AG04450 (cell line): Measurements from ENCODE around the gene PTH1R. TPM values are rescaled to one million over a fixed set of nuclear protein-coding genes. Genes with fewer than 3 reads are reported as not detected.

ENCODE experiments used
- CTCF ChIA-PET: fragments of 300-600, 350-600 bp; formaldehyde crosslinking; extraction: SDS; loops from one replicate; lab custom pipeline; 2022; ENCODE audit warnings: antibody characterized with exemption, inconsistent platforms; lab: Charles Lee
- POLR2A ChIA-PET: fragments of 350-600 bp; formaldehyde crosslinking; extraction: SDS; loops from one replicate; lab custom pipeline; 2021; ENCODE audit warnings: antibody characterized with exemption, inconsistent platforms; lab: Yijun Ruan, JAX
- DNase-seq: peaks from one replicate; pipeline ENCODE4 v3.0.0-alpha.2; 2011; ENCODE audit warnings: low read depth, low spot score
- H3K27ac ChIP-seq: one replicate; pipeline ENCODE4 v1.5.1; 2012; ENCODE audit warnings: low read depth, low read length, control low read depth
- H3K27me3 ChIP-seq: one replicate; pipeline ENCODE4 v1.6.0; 2012; ENCODE audit warnings: low read length; ENCODE audit not compliant: control insufficient read depth, insufficient read depth
- H3K4me3 ChIP-seq: 2 replicates; pipeline ENCODE4 v1.5.1; 2011; ENCODE audit warnings: mild to moderate bottlenecking, low read depth, low read length, control low read depth
- H3K9me3 ChIP-seq: 2 replicates; pipeline ENCODE4 v1.5.1; 2012; ENCODE audit warnings: low read length; ENCODE audit not compliant: control insufficient read depth, insufficient read depth
- CTCF ChIP-seq: IDR thresholded peaks from 2 replicates; pipeline ENCODE4 v1.5.1; 2011; ENCODE audit warnings: low read depth, low read length, control low read depth, inconsistent platforms
- polyA plus RNA-seq: library from polyadenylated mRNA; depleted of rRNA; stranded (reverse); fragments of >200 nt; gene quantifications from 2 replicates; pipeline ENCODE4 v1.2.3, GENCODE V29; 2011

Gene PTH1R
- polyA plus RNA-seq, 1 experiment: 0.05 TPM

GRCh38 chr3:46883830-46884185 is 6.3 kb downstream of the PTH1R start:
- no peak overlapping the region for H3K27ac ChIP-seq
- H3K9me3 ChIP-seq: no peaks in the 10 kb centered on the region; the same call in 1 of the 2 replicates
- no peak overlapping the region for H3K4me3 ChIP-seq
- ChIA-PET CTCF (no interaction called here), POLR2A (no interaction called here)
- H3K27me3 ChIP-seq: peaks cover 73% of the 10 kb centered on the region
- DNase-seq: no peak
- TF ChIP-seq CTCF: no peak

- CTCF ChIA-PET: interaction anchor here (2.3 kb wide), 1 partner anchor 10 kb away, joined by 9 read pairs; no protein-coding TSS in a partner anchor
- H3K27ac ChIP-seq: no peak overlapping the region
- TF ChIP-seq CTCF: no peak
- H3K27me3 ChIP-seq: peaks cover 79% of the 10 kb centered on the region
- no peak for DNase-seq
- POLR2A ChIA-PET: no interaction called here
- no peak overlapping the region for H3K4me3 ChIP-seq
- no peaks in the 10 kb centered on the region; the same call in 1 of the 2 replicates for H3K9me3 ChIP-seq
These were observed 6.9 kb downstream of the PTH1R start for GRCh38 chr3:46884427-46884826.

DNA sequence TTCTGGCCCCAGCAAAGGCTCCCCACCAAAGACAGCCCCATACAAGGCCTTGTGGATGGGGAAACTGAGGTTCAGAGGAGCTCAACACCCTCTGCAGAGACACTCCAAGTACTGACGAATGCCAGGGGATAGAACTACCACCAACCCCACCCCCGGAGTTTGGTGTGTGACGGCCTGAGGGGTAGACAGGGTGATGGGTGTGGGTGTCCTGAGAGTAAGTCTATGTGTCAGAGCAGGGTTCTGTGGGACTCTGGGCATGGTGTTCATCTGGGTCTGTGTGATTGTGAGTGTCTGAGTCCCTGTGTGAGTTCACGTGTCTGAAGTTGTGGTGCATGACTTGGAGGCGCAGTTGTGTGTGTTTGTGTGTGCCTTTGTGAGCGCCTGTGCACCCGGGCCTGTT is 7.4 kb downstream of the PTH1R start:
- no peak for DNase-seq
- peaks cover 81% of the 10 kb centered on the region for H3K27me3 ChIP-seq
- no peak for TF ChIP-seq CTCF
- no peaks in the 10 kb centered on the region; the same call in 1 of the 2 replicates for H3K9me3 ChIP-seq
- H3K4me3 ChIP-seq: no peak overlapping the region
- CTCF ChIA-PET: interaction anchor here (2.3 kb wide), 1 partner anchor 10 kb away, joined by 9 read pairs; no protein-coding TSS in a partner anchor
- POLR2A ChIA-PET: no interaction called here
- no peak overlapping the region for H3K27ac ChIP-seq

DNA sequence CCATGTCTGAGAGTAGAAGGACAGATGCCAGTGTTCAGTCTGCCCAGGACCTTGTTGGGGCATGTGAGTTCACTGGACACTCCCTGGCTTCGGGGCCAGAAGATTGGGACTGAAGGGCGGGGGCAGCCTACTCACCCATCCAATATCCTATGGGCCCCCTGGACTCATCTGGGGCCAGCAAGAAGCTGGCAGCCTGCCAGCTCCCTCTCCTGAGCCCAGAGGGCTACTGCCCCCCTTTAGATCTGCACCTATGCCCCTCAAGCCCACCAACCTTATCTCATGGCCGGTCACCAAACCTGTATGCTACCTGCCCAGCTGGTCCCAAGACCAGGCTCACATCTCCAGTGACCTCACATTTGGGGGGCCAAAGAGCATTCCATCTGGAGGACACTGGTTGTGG is 8.1 kb downstream of the PTH1R start:
- no peaks in the 10 kb centered on the region; the same call in 1 of the 2 replicates for H3K9me3 ChIP-seq
- DNase-seq: no peak
- ChIA-PET POLR2A (no interaction called here), CTCF (interaction anchor here (1.1 to 2.3 kb wide), 2 partner anchors 9 to 19 kb away, joined by 6 to 9 read pairs; no protein-coding TSS in a partner anchor)
- no peak for TF ChIP-seq CTCF
- no peak overlapping the region for H3K4me3 ChIP-seq
- no peak overlapping the region for H3K27ac ChIP-seq
- peaks cover 87% of the 10 kb centered on the region for H3K27me3 ChIP-seq

DNA sequence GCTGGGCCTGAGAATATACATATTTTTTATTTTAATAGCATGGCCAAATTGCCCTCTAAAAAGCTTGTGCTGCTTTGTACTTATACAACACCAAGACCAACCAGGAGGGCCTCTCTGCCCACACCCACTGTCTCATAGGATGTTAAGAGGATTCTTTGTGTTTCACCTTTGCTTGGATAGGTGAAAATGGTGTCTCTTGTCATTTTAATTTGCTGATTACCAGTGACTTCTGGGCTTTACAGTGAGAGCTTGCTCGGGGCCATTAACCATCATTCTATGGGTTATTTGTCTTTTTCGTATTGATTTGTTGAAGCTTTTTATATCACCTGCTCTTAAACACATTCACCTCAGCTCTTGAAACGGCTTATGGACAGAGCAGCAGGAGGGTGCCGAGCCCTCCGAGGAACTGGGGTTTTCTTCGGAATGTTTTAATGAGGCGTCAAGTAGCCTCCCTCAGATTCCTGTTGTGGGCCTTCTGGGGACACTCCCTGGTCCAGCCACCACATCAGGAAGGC is 10.5 kb downstream of the PTH1R start:
- no peak overlapping the region for H3K4me3 ChIP-seq
- no peaks in the 10 kb centered on the region; the same call in 1 of the 2 replicates for H3K9me3 ChIP-seq
- CTCF ChIA-PET: interaction anchor here (0.5 to 1.3 kb wide), 3 partner anchors 21 to 48 kb away, joined by 3 to 5 read pairs (median 3); no protein-coding TSS in a partner anchor
- POLR2A ChIA-PET: no interaction called here
- peaks cover 85% of the 10 kb centered on the region for H3K27me3 ChIP-seq
- no peak overlapping the region for H3K27ac ChIP-seq
- TF ChIP-seq CTCF: no peak
- no peak for DNase-seq
